Measurements from ENCODE around the gene CFAP47. TPM values are rescaled to one million over a fixed set of nuclear protein-coding genes. Genes with fewer than 3 reads are reported as not detected.
"Not testable (repeated sequence)": the region's sequence is repeated elsewhere in the genome, so short reads cannot be mapped to it uniquely, and the experiment has no call there.

CFAP47 gene
- total and polyA plus RNA-seq, 4 donors, result 0.68 to 21.0 (median 4.0) TPM

DNA sequence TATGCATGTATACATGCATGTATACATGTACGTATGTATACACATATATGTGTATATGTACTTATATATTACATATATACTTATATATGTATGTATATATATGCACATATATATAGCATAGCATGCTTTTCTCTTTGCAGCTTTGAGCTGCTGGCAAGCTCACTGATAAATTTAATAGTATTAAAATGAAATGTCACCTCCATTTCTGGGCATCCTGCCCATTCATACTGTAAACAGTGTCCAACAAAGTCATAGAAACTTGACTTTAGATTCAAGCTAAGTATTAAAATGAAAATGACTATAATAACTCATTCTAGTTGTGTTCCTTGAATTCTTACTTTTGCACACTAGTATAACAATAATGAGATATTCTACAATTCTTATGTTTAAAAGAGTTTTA is 163.7 kb downstream of the CFAP47 start:
- Histone ChIP-seq H3K27ac (ENCODE audit: low read depth in 1 of 2, low read length in 1 of 2) (no peak overlapping the region), H3K27me3 (ENCODE audit: control insufficient read depth in 3 of 3, insufficient read depth in 3 of 3, low read length in 2 of 3) (no peaks in the 10 kb centered on the region), H3K4me3 (no peak overlapping the region), H3K36me3 (ENCODE audit: control insufficient read depth in 4 of 4, insufficient read depth in 4 of 4, low read length in 4 of 4) (no peaks in the 10 kb centered on the region), H3K9me3 (ENCODE audit: control insufficient read depth in 4 of 4, insufficient read depth in 3 of 4, low read length in 3 of 4) (no peaks in the 10 kb centered on the region), H3K9ac (ENCODE audit: insufficient read depth in 1 of 2, low read length in 2 of 2) (no peak overlapping the region), H3K4me1 (ENCODE audit: control insufficient read depth in 5 of 5, insufficient read depth in 5 of 5, low read length in 5 of 5) (no peaks in the 10 kb centered on the region)
- ATAC-seq (ENCODE audit: insufficient read depth, low FRiP score) (no peak), DNase-seq (peak in 2 of 3 donors; percentile 61 to 75)
- TF ChIP-seq, protein P1, sequence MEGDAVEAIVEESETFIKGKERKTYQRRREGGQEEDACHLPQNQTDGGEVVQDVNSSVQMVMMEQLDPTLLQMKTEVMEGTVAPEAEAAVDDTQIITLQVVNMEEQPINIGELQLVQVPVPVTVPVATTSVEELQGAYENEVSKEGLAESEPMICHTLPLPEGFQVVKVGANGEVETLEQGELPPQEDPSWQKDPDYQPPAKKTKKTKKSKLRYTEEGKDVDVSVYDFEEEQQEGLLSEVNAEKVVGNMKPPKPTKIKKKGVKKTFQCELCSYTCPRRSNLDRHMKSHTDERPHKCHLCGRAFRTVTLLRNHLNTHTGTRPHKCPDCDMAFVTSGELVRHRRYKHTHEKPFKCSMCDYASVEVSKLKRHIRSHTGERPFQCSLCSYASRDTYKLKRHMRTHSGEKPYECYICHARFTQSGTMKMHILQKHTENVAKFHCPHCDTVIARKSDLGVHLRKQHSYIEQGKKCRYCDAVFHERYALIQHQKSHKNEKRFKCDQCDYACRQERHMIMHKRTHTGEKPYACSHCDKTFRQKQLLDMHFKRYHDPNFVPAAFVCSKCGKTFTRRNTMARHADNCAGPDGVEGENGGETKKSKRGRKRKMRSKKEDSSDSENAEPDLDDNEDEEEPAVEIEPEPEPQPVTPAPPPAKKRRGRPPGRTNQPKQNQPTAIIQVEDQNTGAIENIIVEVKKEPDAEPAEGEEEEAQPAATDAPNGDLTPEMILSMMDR (IDR thresholded peaks at IDR 0.05; ENCODE audit: control extremely low read depth, extremely low read depth), result no peak
- 74 to 88% methylated on average over 1 of the region's 1 CpG for WGBS, 2 donors

DNA sequence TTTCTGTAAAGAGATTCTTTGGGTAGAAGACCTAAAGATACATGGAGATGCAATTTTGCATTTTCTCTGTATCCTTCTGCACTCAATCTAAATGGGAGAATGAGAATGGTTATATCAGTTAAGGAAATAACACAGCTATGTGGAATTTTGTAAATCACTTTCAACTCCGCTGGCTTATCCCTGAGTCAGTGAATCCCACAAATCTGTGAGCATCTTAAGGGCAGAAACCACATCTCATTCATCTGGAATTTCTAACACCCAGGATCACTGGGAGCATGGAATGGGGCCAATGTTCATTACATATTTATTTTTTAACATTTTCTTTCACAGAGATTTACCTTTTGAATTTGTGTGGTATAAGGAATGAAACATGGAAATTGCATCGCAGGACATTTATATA is 167.8 kb downstream of the CFAP47 start:
- no peak for ATAC-seq (ENCODE audit: insufficient read depth, low FRiP score)
- Histone ChIP-seq H3K9me3 (ENCODE audit: control insufficient read depth in 4 of 4, insufficient read depth in 3 of 4, low read length in 3 of 4) (no peaks in the 10 kb centered on the region), H3K27me3 (ENCODE audit: control insufficient read depth in 3 of 3, insufficient read depth in 3 of 3, low read length in 2 of 3) (no peaks in the 10 kb centered on the region), H3K4me3 (no peak overlapping the region), H3K9ac (ENCODE audit: insufficient read depth in 1 of 2, low read length in 2 of 2) (no peak overlapping the region), H3K27ac (ENCODE audit: low read depth in 1 of 2, low read length in 1 of 2) (no peak overlapping the region), H3K4me1 (ENCODE audit: control insufficient read depth in 5 of 5, insufficient read depth in 5 of 5, low read length in 5 of 5) (no peaks in the 10 kb centered on the region), H3K36me3 (ENCODE audit: control insufficient read depth in 4 of 4, insufficient read depth in 4 of 4, low read length in 4 of 4) (no peaks in the 10 kb centered on the region)
- no peak for DNase-seq
- TF ChIP-seq, protein P1 (IDR thresholded peaks at IDR 0.05; ENCODE audit: control extremely low read depth, extremely low read depth), result no peak
- 75 to 90% methylated on average over 2 of the region's 2 CpGs for WGBS, 2 donors

DNA sequence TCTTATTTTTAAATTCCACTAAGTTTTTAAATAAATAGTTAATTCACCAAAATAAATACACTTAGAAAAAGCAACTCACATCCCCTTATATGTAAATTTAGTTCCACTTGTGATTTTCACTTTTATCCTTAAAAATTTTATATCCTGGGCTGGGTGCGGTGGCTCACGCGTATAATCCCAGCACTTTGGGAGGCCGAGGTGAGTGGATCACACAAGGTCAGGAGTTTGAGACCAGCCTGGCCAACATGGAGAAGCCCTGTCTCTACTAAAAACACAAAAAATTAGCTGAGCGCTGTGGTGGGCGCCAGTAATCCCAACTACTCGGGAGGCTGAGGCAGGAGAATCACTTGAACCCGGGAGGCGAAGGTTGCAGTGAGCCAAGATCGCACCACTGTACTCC is 169.4 kb downstream of the CFAP47 start:
- not testable (repeated sequence) for H3K9me3 ChIP-seq (ENCODE audit: control insufficient read depth in 4 of 4, insufficient read depth in 3 of 4, low read length in 3 of 4); H3K9ac ChIP-seq (ENCODE audit: insufficient read depth in 1 of 2, low read length in 2 of 2); H3K4me1 ChIP-seq (ENCODE audit: control insufficient read depth in 5 of 5, insufficient read depth in 5 of 5, low read length in 5 of 5); H3K36me3 ChIP-seq (ENCODE audit: control insufficient read depth in 4 of 4, insufficient read depth in 4 of 4, low read length in 4 of 4); H3K27me3 ChIP-seq (ENCODE audit: control insufficient read depth in 3 of 3, insufficient read depth in 3 of 3, low read length in 2 of 3); ATAC-seq (ENCODE audit: insufficient read depth, low FRiP score); H3K4me3 ChIP-seq; DNase-seq; H3K27ac ChIP-seq (ENCODE audit: low read depth in 1 of 2, low read length in 1 of 2)
- WGBS, 2 donors, result 92 to 95% methylated on average over 10 of the region's 10 CpGs

DNA sequence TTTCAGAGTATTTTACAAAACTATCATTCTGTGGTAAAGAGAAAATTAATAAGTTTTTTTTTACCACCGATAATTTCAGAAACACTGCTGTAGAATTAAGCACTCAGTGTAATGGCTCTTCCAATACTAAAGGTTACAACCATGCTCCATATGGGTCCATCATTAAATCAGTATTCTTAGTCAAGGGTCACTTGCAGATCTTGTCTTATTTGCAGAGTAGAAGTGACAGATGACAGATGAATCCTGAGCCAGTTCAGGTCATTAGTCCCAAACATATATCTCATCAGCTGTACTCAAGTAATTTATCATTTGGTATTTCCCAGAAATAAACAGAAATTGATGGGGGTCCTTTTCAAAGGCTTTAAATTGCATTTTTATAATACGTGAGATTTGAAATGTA is 182.9 kb downstream of the CFAP47 start:
- ATAC-seq (ENCODE audit: insufficient read depth, low FRiP score), result no peak
- H3K36me3 ChIP-seq (ENCODE audit: control insufficient read depth in 4 of 4, insufficient read depth in 4 of 4, low read length in 4 of 4), result no peaks in the 10 kb centered on the region
- H3K27me3 ChIP-seq (ENCODE audit: control insufficient read depth in 3 of 3, insufficient read depth in 3 of 3, low read length in 2 of 3), result peaks cover 0 to 6% (median 3%) of the 10 kb centered on the region in 3 donors
- no peak for DNase-seq
- H3K9me3 ChIP-seq (ENCODE audit: control insufficient read depth in 4 of 4, insufficient read depth in 3 of 4, low read length in 3 of 4), result no peaks in the 10 kb centered on the region
- 69 to 88% methylated on average over 2 of the region's 2 CpGs for WGBS, 2 donors
- H3K27ac ChIP-seq (ENCODE audit: low read depth in 1 of 2, low read length in 1 of 2), result no peak overlapping the region
- H3K4me1 ChIP-seq (ENCODE audit: control insufficient read depth in 5 of 5, insufficient read depth in 5 of 5, low read length in 5 of 5), result no peaks in the 10 kb centered on the region
- TF ChIP-seq, protein P1 (IDR thresholded peaks at IDR 0.05; ENCODE audit: control extremely low read depth, extremely low read depth), result no peak
- H3K4me3 ChIP-seq, result no peak overlapping the region
- H3K9ac ChIP-seq (ENCODE audit: insufficient read depth in 1 of 2, low read length in 2 of 2), result no peak overlapping the region

All from lung (tissue), 12 donors.